Stomach smooth muscle (tissue), 2 donors: ENCODE measurements around the gene TANC1.

Experiments
- H3K27ac ChIP-seq: one replicate; pipeline ENCODE4 v1.7.0; 2013; ENCODE audit warnings: mild to moderate bottlenecking, low read length, inconsistent platforms
- H3K27me3 ChIP-seq, 2 donors: one replicate each; pipeline ENCODE4 v1.7.0; 2013; ENCODE audit warnings: low read length in 2 of 2; ENCODE audit not compliant: insufficient read depth in 2 of 2, control insufficient read depth in 1 of 2
- H3K36me3 ChIP-seq, 2 donors: one replicate each; pipeline ENCODE4 v1.7.0; 2013; ENCODE audit warnings: low read length in 2 of 2; ENCODE audit not compliant: control insufficient read depth in 2 of 2, insufficient read depth in 2 of 2
- H3K4me1 ChIP-seq: one replicate; pipeline ENCODE4 v1.7.0; 2013; ENCODE audit warnings: low read length; ENCODE audit not compliant: control insufficient read depth, insufficient read depth
- H3K4me3 ChIP-seq, 2 donors: one replicate each; pipeline ENCODE4 v1.7.0; 2013; ENCODE audit warnings: low read length in 2 of 2
- H3K9ac ChIP-seq, 2 donors: one replicate each; pipeline ENCODE4 v1.7.0; 2013; ENCODE audit warnings: low read length in 2 of 2, mild to moderate bottlenecking in 1 of 2
- H3K9me3 ChIP-seq, 2 donors: one replicate each; pipeline ENCODE4 v1.7.0; 2013; ENCODE audit warnings: low read length in 2 of 2; ENCODE audit not compliant: control insufficient read depth in 2 of 2
- donor health status: healthy.
- donor health status: Pancreatic carcinoma.

The TANC1 gene

DNA sequence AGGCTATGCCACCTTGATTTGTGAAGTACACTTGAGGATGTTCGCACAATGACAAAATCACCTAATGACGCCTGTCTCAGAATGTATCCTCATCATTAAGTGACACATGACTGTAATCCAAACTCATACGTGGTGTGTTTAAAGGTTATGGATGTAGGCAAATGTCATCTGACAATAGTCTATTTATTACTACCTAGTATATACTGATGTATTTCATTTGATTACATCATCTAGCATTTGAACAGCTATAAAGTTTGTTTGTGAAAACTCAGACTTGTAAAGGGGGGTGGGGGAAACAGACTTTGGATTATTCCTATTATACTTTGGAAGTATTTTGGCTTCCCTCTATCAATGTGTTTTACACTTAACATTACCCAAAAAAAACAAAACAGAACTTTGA, 129.9 kb downstream of the TANC1 start:
- Histone ChIP-seq H3K4me3 (no peak overlapping the region), H3K9me3 (peaks cover 0 to 5% of the 10 kb centered on the region in 2 donors), H3K27me3 (no peaks in the 10 kb centered on the region), H3K27ac (no peak overlapping the region), H3K36me3 (peaks cover 0 to 5% of the 10 kb centered on the region in 2 donors), H3K9ac (no peak overlapping the region), H3K4me1 (peaks cover 17% of the 10 kb centered on the region)

DNA sequence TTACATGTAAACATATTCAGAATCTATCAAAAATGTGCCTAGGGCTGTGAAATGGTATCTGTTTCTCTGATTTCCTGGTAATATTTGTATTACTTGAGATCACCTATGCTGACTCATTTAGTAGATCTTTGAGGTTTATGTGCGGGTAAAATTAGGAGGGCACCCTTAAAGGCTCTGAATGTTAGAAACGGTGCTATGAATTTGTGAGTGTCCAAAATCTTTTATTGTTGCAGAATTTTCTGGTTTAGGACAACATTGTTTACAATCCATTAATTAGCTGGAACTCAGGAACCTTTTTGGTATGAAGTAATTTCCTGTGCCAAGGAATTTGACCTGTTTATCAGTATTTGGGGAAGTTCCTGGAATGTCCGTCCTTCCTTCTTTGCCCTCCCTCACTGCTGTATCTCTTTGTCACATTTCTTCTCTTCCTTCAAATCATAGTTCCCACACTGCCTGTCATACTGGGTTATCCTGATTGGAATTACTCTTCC, 130.5 kb downstream of the TANC1 start:
- no peak overlapping the region for H3K27ac ChIP-seq

GRCh38 chr2:159101755-159102489, 133.5 kb downstream of the TANC1 start:
- Histone ChIP-seq H3K9ac (no peak overlapping the region), H3K27ac (no peak overlapping the region), H3K4me1 (no peaks in the 10 kb centered on the region), H3K27me3 (no peaks in the 10 kb centered on the region), H3K4me3 (no peak overlapping the region), H3K9me3 (no peaks in the 10 kb centered on the region), H3K36me3 (peaks cover 2 to 5% of the 10 kb centered on the region in 2 donors)

More for the DNA sequence above, 130.5 kb downstream of the TANC1 start:
- Histone ChIP-seq H3K4me3 (no peak overlapping the region), H3K27me3 (no peaks in the 10 kb centered on the region), H3K36me3 (peaks cover 2 to 5% of the 10 kb centered on the region in 2 donors), H3K4me1 (peaks cover 11% of the 10 kb centered on the region), H3K9ac (no peak overlapping the region), H3K9me3 (peaks cover 0 to 5% of the 10 kb centered on the region in 2 donors)

- H3K27me3 ChIP-seq = no peaks in the 10 kb centered on the region
- H3K27ac ChIP-seq = no peak overlapping the region
- no peaks in the 10 kb centered on the region for H3K9me3 ChIP-seq
- H3K4me3 ChIP-seq = no peak overlapping the region
- H3K36me3 ChIP-seq = peaks cover 0 to 2% of the 10 kb centered on the region in 2 donors
- H3K4me1 ChIP-seq = no peaks in the 10 kb centered on the region
- H3K9ac ChIP-seq = no peak overlapping the region
Observed at GRCh38 chr2:159103411-159103810, 135.0 kb downstream of the TANC1 start.

GRCh38 chr2:159106109-159106508, 137.7 kb downstream of the TANC1 start:
- no peaks in the 10 kb centered on the region for H3K27me3 ChIP-seq
- no peaks in the 10 kb centered on the region for H3K4me1 ChIP-seq
- no peak overlapping the region for H3K4me3 ChIP-seq
- H3K9ac ChIP-seq = no peak overlapping the region
- H3K27ac ChIP-seq = no peak overlapping the region
- peaks cover 0 to 2% of the 10 kb centered on the region in 2 donors for H3K36me3 ChIP-seq
- H3K9me3 ChIP-seq = no peaks in the 10 kb centered on the region

GRCh38 chr2:159108181-159108893, 139.9 kb downstream of the TANC1 start:
- H3K4me1 ChIP-seq = peaks cover 5% of the 10 kb centered on the region
- H3K36me3 ChIP-seq = peaks cover 0 to 2% of the 10 kb centered on the region in 2 donors
- H3K9me3 ChIP-seq = no peaks in the 10 kb centered on the region
- no peak overlapping the region for H3K9ac ChIP-seq
- H3K27ac ChIP-seq = no peak overlapping the region
- no peak overlapping the region for H3K4me3 ChIP-seq
- H3K27me3 ChIP-seq = no peaks in the 10 kb centered on the region

GRCh38 chr2:159109517-159109916, 141.1 kb downstream of the TANC1 start:
- H3K27ac ChIP-seq = no peak overlapping the region
- no peaks in the 10 kb centered on the region for H3K27me3 ChIP-seq
- no peak overlapping the region for H3K9ac ChIP-seq
- peaks cover 8% of the 10 kb centered on the region for H3K4me1 ChIP-seq
- H3K9me3 ChIP-seq = no peaks in the 10 kb centered on the region
- no peak overlapping the region for H3K4me3 ChIP-seq
- no peaks in the 10 kb centered on the region for H3K36me3 ChIP-seq

GRCh38 chr2:159110784-159111183, 142.3 kb downstream of the TANC1 start:
- no peak overlapping the region for H3K4me3 ChIP-seq
- no peaks in the 10 kb centered on the region for H3K9me3 ChIP-seq
- H3K4me1 ChIP-seq = peaks cover 13% of the 10 kb centered on the region
- no peaks in the 10 kb centered on the region for H3K36me3 ChIP-seq
- H3K27ac ChIP-seq = no peak overlapping the region
- H3K9ac ChIP-seq = no peak overlapping the region
- no peaks in the 10 kb centered on the region for H3K27me3 ChIP-seq

DNA sequence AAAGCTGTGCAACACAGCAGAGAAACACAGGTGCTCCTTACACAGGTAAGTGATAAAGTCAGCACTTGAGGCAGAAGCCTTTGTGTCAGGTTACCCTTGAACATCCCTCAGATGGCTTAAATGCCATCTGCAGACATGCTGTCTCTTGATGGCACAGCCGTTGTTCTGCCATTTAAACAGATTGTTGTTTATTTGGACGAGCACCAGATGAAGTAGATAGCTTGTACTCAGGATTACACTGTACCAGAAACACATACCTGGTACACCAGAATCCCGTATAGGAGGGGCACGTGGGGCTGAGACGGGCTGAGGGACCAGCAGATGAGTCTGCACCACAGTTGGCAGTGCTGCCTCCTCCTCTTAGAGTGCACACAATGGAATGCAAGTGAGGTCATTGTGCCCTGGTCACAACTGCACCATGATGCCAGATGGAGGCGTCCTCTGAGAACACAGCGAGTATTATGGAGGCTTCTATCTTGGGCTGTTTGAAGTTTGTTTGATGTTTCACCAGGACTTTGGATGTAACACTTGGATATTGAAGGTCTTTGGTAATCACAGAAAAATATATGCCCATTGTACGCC, 143.0 kb downstream of the TANC1 start:
- H3K4me3 ChIP-seq = no peak overlapping the region
- H3K9ac ChIP-seq = no peak overlapping the region
- H3K27ac ChIP-seq = no peak overlapping the region
- no peaks in the 10 kb centered on the region for H3K36me3 ChIP-seq
- H3K4me1 ChIP-seq = peaks cover 13% of the 10 kb centered on the region
- no peaks in the 10 kb centered on the region for H3K27me3 ChIP-seq
- H3K9me3 ChIP-seq = no peaks in the 10 kb centered on the region

- Histone ChIP-seq H3K9ac (no peak overlapping the region), H3K4me3 (no peak overlapping the region), H3K27me3 (no peaks in the 10 kb centered on the region), H3K9me3 (no peaks in the 10 kb centered on the region), H3K27ac (no peak overlapping the region), H3K36me3 (no peaks in the 10 kb centered on the region), H3K4me1 (peaks cover 27% of the 10 kb centered on the region)
Observed at GRCh38 chr2:159114835-159115234, 146.4 kb downstream of the TANC1 start.
